ENCODE measurements around the gene ARIH2. TPM values are rescaled to one million over a fixed set of nuclear protein-coding genes. Genes with fewer than 3 reads are reported as not detected.
A peak's percentile ranks its signal among the peaks of the same experiment; 100 is the strongest.

The ARIH2 gene
- total and polyA plus RNA-seq, 9 of the 15 experiments (the other 6 are each of a cell fraction or from before 2014, with no cell fraction given): 27.0 to 120 (median 108) TPM

DNA sequence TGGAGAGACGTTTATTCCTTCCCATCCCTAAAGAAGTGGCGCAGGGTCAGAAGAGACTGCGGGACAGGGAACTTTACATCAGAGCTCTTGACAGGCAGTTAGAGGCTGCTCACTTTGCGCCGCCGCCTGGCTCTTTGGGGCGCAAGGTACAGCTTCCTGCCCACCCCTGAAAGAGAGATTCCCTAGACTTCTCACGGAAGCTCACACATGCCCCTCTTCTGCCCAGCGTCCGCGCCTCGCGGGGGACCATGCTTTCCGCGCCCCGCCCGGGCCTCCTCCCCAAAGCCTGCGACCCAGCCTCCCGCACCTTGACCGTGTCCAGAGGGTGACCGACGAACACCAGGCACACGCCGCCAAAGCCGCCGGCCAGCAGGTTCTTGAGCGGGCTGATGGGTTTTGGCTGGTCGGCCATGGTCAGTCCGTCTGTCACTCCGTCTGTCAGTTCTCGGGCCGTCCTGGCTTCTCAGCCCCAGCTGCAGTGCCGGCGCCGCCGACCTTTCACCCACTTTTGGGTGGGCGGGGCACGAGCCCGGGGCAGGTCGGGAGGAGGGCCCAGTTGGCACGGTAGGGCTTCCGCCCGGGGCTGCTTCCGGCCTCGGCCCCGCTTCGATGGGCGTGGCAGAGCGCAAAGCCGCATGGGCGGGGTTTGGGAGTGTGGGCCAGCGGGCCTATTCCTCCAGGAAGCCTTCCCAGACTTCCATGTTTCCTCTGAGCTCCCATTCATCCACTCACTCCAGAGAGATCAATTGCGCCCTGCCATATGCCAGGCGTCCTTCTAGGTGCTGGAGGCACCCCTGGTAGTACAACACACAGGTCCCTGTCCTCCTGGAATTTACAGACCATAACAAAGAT lies 20.0 kb upstream of the ARIH2 start, which contains the start of gene SLC25A20 (continued):
- TF ChIP-seq NFE2L1 (tag; IDR thresholded peaks at IDR 0.05; ENCODE audit: borderline replicate concordance, low read depth): no peak
- no peak for TF ChIP-seq ERF (CRISPR knock-in tag; IDR thresholded peaks at IDR 0.05)
- no peak for TF ChIP-seq HSF4 (CRISPR knock-in tag; IDR thresholded peaks at IDR 0.05; ENCODE audit: borderline replicate concordance)
- TF ChIP-seq ZC3H8 (IDR thresholded peaks at IDR 0.05): no peak
- TF ChIP-seq RBM17 (IDR thresholded peaks at IDR 0.05; ENCODE audit: borderline replicate concordance, low read depth, low read length): no peak
- 0 out of 2 replicates have a peak, but pooled peaks have one; percentile 62 for TF ChIP-seq SMAD4 (CRISPR knock-in tag; conservative IDR thresholded peaks at IDR 0.05)
- no peak for TF ChIP-seq NR4A1 (CRISPR knock-in tag; IDR thresholded peaks at IDR 0.05)
- no peak for TF ChIP-seq NR4A1 (tag; IDR thresholded peaks at IDR 0.05)
- TF ChIP-seq CC2D1A (IDR thresholded peaks at IDR 0.05): no peak
- peak; percentile 71; the same call in 1 of the 2 replicates for TF ChIP-seq PHF8 (IDR thresholded peaks at IDR 0.05; ENCODE audit: borderline replicate concordance, low read length)
- TF ChIP-seq MCM5 (IDR thresholded peaks at IDR 0.05; ENCODE audit: low read depth): no peak
- TF ChIP-seq ZNF263 (CRISPR knock-in tag; IDR thresholded peaks at IDR 0.05; ENCODE audit: borderline replicate concordance): no peak
- no peak for TF ChIP-seq ZNF444 (CRISPR knock-in tag; IDR thresholded peaks at IDR 0.05)
- peak; percentile 40; the same call in 1 of the 2 replicates for TF ChIP-seq HCFC1 (IDR thresholded peaks at IDR 0.05; ENCODE audit: low read depth, low read length)
- peak; percentile 54 for TF ChIP-seq CCNT2 (IDR thresholded peaks at IDR 0.05; ENCODE audit: borderline replicate concordance, extremely low read depth, insufficient read length, low read depth, low read length)
- no peak for TF ChIP-seq STAT5A (IDR thresholded peaks at IDR 0.05; ENCODE audit: borderline replicate concordance, low read length)
- peak; percentile 58; the same call in 1 of the 2 replicates for TF ChIP-seq NCOR1 (IDR thresholded peaks at IDR 0.05)
- peak; percentile 63 to 75 for TF ChIP-seq NRF1 (conservative IDR thresholded peaks at IDR 0.05 in 1 of 2, IDR thresholded peaks at IDR 0.05 in 1 of 2)
- TF ChIP-seq SFPQ (IDR thresholded peaks at IDR 0.05; ENCODE audit: low read depth, low read length): no peak
- no peak for TF ChIP-seq ILF3 (IDR thresholded peaks at IDR 0.05; ENCODE audit: borderline replicate concordance)
- TF ChIP-seq CBX3 (IDR thresholded peaks at IDR 0.05; ENCODE audit: borderline replicate concordance in 1 of 2, low read length in 2 of 2): peak in 1 of 2 experiments; percentile 9; a peak in 1 of 3 replicates
- TF ChIP-seq CHD2 (IDR thresholded peaks at IDR 0.05; ENCODE audit: low read depth, low read length): no peak
- TF ChIP-seq NR2F6 (CRISPR knock-in tag; IDR thresholded peaks at IDR 0.05): no peak
- no peak for TF ChIP-seq SMAD2 (IDR thresholded peaks at IDR 0.05; ENCODE audit: low read depth, low read length)
- 0 out of 2 replicates have a peak, but pooled peaks have one; percentile 7 for TF ChIP-seq GMEB1 (CRISPR knock-in tag; IDR thresholded peaks at IDR 0.05)
- peak in 1 of 2 experiments; percentile 94; a peak in 2 of 4 replicates for TF ChIP-seq RCOR1 (IDR thresholded peaks at IDR 0.05; ENCODE audit: borderline replicate concordance in 1 of 2, low read depth in 2 of 2, low read length in 2 of 2)
